Activated T-cell treated with anti-CD3 and anti-CD28 coated beads, Interleukin-2, amount 50 U/mL, for 24 hours (primary cell): ENCODE measurements around the gene RUBCN.
"Not testable (repeated sequence)": the region's sequence is repeated elsewhere in the genome, so short reads cannot be mapped to it uniquely, and the experiment has no call there.

Experiments used
- DNase-seq: peaks from one replicate; pipeline ENCODE4 v3.0.0-alpha.2; 2020
- H3K27ac Mint-ChIP-seq: 2 replicates; pipeline ENCODE4 v1.8.0; 2020; ENCODE audit warnings: mild to moderate bottlenecking, mixed read lengths
- H3K27me3 Mint-ChIP-seq: 2 replicates; pipeline ENCODE4 v1.8.0; 2020; ENCODE audit warnings: mixed read lengths
- H3K36me3 Mint-ChIP-seq: 2 replicates; pipeline ENCODE4 v1.8.0; 2020; ENCODE audit warnings: low read depth, mixed read lengths
- H3K4me1 Mint-ChIP-seq: 2 replicates; pipeline ENCODE4 v1.8.0; 2020; ENCODE audit warnings: low read depth, mixed read lengths
- H3K4me3 Mint-ChIP-seq: 2 replicates; pipeline ENCODE4 v1.8.0; 2020; ENCODE audit warnings: mild to moderate bottlenecking, moderate library complexity, mixed read lengths
- H3K9me3 Mint-ChIP-seq: 2 replicates; pipeline ENCODE4 v1.8.0; 2020; ENCODE audit warnings: mixed read lengths

The RUBCN gene

GRCh38 chr3:197685546-197685945 lies 51.2 kb downstream of the RUBCN start:
- DNase-seq = no peak
- Mint-ChIP-seq H3K4me3 (no peak overlapping the region), H3K9me3 (no peaks in the 10 kb centered on the region), H3K27ac (no peak overlapping the region), H3K4me1 (peaks cover 1% of the 10 kb centered on the region), H3K36me3 (peaks cover 77% of the 10 kb centered on the region), H3K27me3 (no peaks in the 10 kb centered on the region)

- no peak overlapping the region for H3K27ac Mint-ChIP-seq
- peaks cover 1% of the 10 kb centered on the region for H3K4me1 Mint-ChIP-seq
- no peaks in the 10 kb centered on the region for H3K27me3 Mint-ChIP-seq
- H3K9me3 Mint-ChIP-seq = no peaks in the 10 kb centered on the region
- H3K36me3 Mint-ChIP-seq = peaks cover 63% of the 10 kb centered on the region
- H3K4me3 Mint-ChIP-seq = no peak overlapping the region
- no peak for DNase-seq
Measured at GRCh38 chr3:197683191-197683590, 53.5 kb downstream of the RUBCN start.

GRCh38 chr3:197682713-197683112 lies 54.0 kb downstream of the RUBCN start:
- Mint-ChIP-seq H3K27me3 (no peaks in the 10 kb centered on the region), H3K36me3 (peaks cover 62% of the 10 kb centered on the region), H3K27ac (no peak overlapping the region), H3K4me3 (no peak overlapping the region), H3K9me3 (no peaks in the 10 kb centered on the region), H3K4me1 (peaks cover 1% of the 10 kb centered on the region)
- DNase-seq = no peak

- Mint-ChIP-seq H3K36me3 (peaks cover 59% of the 10 kb centered on the region), H3K4me1 (no peaks in the 10 kb centered on the region), H3K9me3 (no peaks in the 10 kb centered on the region), H3K4me3 (no peak overlapping the region), H3K27me3 (no peaks in the 10 kb centered on the region), H3K27ac (no peak overlapping the region)
- DNase-seq = no peak
Measured at GRCh38 chr3:197680955-197681521, 55.7 kb downstream of the RUBCN start.

- Mint-ChIP-seq H3K27me3 (no peaks in the 10 kb centered on the region), H3K27ac (no peak overlapping the region), H3K9me3 (no peaks in the 10 kb centered on the region), H3K36me3 (peaks cover 67% of the 10 kb centered on the region), H3K4me1 (no peaks in the 10 kb centered on the region), H3K4me3 (no peak overlapping the region)
- DNase-seq = no peak
Measured at GRCh38 chr3:197675951-197676350, 60.8 kb downstream of the RUBCN start.

- Mint-ChIP-seq H3K9me3 (no peaks in the 10 kb centered on the region), H3K36me3 (peaks cover 66% of the 10 kb centered on the region), H3K4me1 (no peaks in the 10 kb centered on the region), H3K27me3 (no peaks in the 10 kb centered on the region), H3K27ac (peak overlapping the region; percentile 14), H3K4me3 (no peak overlapping the region)
- DNase-seq = no peak
Measured at GRCh38 chr3:197675563-197675860, 61.2 kb downstream of the RUBCN start.

GRCh38 chr3:197674741-197675562 lies 61.8 kb downstream of the RUBCN start:
- DNase-seq = no peak
- peaks cover 63% of the 10 kb centered on the region for H3K36me3 Mint-ChIP-seq
- H3K27ac Mint-ChIP-seq = peak overlapping the region; percentile 14

GRCh38 chr3:197673170-197673569 lies 63.5 kb downstream of the RUBCN start:
- H3K36me3 Mint-ChIP-seq = peaks cover 60% of the 10 kb centered on the region
- no peak for DNase-seq
- H3K9me3 Mint-ChIP-seq = no peaks in the 10 kb centered on the region
- no peak overlapping the region for H3K4me3 Mint-ChIP-seq
- H3K27ac Mint-ChIP-seq = peak overlapping the region; percentile 27
- H3K4me1 Mint-ChIP-seq = no peaks in the 10 kb centered on the region
- H3K27me3 Mint-ChIP-seq = no peaks in the 10 kb centered on the region

More at GRCh38 chr3:197674741-197675562, 61.8 kb downstream of the RUBCN start:
- H3K27me3 Mint-ChIP-seq = no peaks in the 10 kb centered on the region
- no peak overlapping the region for H3K4me3 Mint-ChIP-seq
- H3K4me1 Mint-ChIP-seq = no peaks in the 10 kb centered on the region
- H3K9me3 Mint-ChIP-seq = no peaks in the 10 kb centered on the region

GRCh38 chr3:197670361-197670760 lies 66.3 kb downstream of the RUBCN start:
- H3K4me3 Mint-ChIP-seq = no peak overlapping the region
- H3K36me3 Mint-ChIP-seq = peaks cover 37% of the 10 kb centered on the region
- H3K27ac Mint-ChIP-seq = no peak overlapping the region
- no peaks in the 10 kb centered on the region for H3K4me1 Mint-ChIP-seq
- H3K27me3 Mint-ChIP-seq = no peaks in the 10 kb centered on the region
- no peaks in the 10 kb centered on the region for H3K9me3 Mint-ChIP-seq
- no peak for DNase-seq

GRCh38 chr3:197667968-197668367 lies 68.7 kb downstream of the RUBCN start:
- Mint-ChIP-seq H3K27me3 (no peaks in the 10 kb centered on the region), H3K9me3 (no peaks in the 10 kb centered on the region), H3K36me3 (peaks cover 14% of the 10 kb centered on the region), H3K4me1 (peaks cover 1% of the 10 kb centered on the region), H3K27ac (no peak overlapping the region), H3K4me3 (no peak overlapping the region)
- no peak for DNase-seq

- not testable (repeated sequence) for H3K27ac Mint-ChIP-seq, DNase-seq, H3K9me3 Mint-ChIP-seq, H3K4me3 Mint-ChIP-seq, H3K27me3 Mint-ChIP-seq, H3K4me1 Mint-ChIP-seq
- peaks cover 11% of the 10 kb centered on the region for H3K36me3 Mint-ChIP-seq
Measured at GRCh38 chr3:197667293-197667692, 69.4 kb downstream of the RUBCN start.

GRCh38 chr3:197666221-197666842 lies 70.4 kb downstream of the RUBCN start:
- not testable (repeated sequence) for H3K27ac Mint-ChIP-seq, H3K36me3 Mint-ChIP-seq, H3K4me3 Mint-ChIP-seq, H3K27me3 Mint-ChIP-seq, DNase-seq, H3K9me3 Mint-ChIP-seq, H3K4me1 Mint-ChIP-seq

- H3K4me3 Mint-ChIP-seq, H3K36me3 Mint-ChIP-seq, H3K4me1 Mint-ChIP-seq: not testable (repeated sequence)
Measured at GRCh38 chr3:197665549-197665948, 71.2 kb downstream of the RUBCN start.

GRCh38 chr3:197665142-197665491 lies 71.6 kb downstream of the RUBCN start:
- H3K4me3 Mint-ChIP-seq = peak overlapping the region; percentile 35
- not testable (repeated sequence) for H3K27ac Mint-ChIP-seq, DNase-seq

More at GRCh38 chr3:197665549-197665948, 71.2 kb downstream of the RUBCN start:
- H3K27ac Mint-ChIP-seq, DNase-seq, H3K27me3 Mint-ChIP-seq, H3K9me3 Mint-ChIP-seq: not testable (repeated sequence)

GRCh38 chr3:197664414-197665141 lies 72.1 kb downstream of the RUBCN start:
- H3K27me3 Mint-ChIP-seq, H3K36me3 Mint-ChIP-seq, H3K27ac Mint-ChIP-seq, H3K4me1 Mint-ChIP-seq, H3K9me3 Mint-ChIP-seq: not testable (repeated sequence)
- DNase-seq = peak; percentile 84
- H3K4me3 Mint-ChIP-seq = peak overlapping the region; percentile 35

More at GRCh38 chr3:197665142-197665491, 71.6 kb downstream of the RUBCN start:
- H3K36me3 Mint-ChIP-seq, H3K4me1 Mint-ChIP-seq, H3K9me3 Mint-ChIP-seq, H3K27me3 Mint-ChIP-seq: not testable (repeated sequence)
